Kidney (tissue), 14 donors: Measurements from ENCODE around the gene CHD5. TPM values are rescaled to one million over a fixed set of nuclear protein-coding genes. Genes with fewer than 3 reads are reported as not detected.

Experiments used
- DNase-seq, 5 donors: peaks; one replicate each; pipeline ENCODE4 v3.0.0-alpha.2; 2013 to 2020
- FAIRE-seq: peaks from 2 replicates; lab custom pipeline; 2012; peaks lifted over from hg19 to GRCh38; lab: Jason Lieb, UNC
- H3K27ac ChIP-seq, 2 donors: one replicate each; pipeline ENCODE4 v1.7.0; 2013; ENCODE audit warnings: low read depth in 2 of 2, low read length in 2 of 2, inconsistent platforms in 1 of 2
- H3K27me3 ChIP-seq: one replicate; pipeline ENCODE4 v1.7.1; 2013; ENCODE audit warnings: low read length, inconsistent platforms; ENCODE audit not compliant: control insufficient read depth, insufficient read depth
- H3K36me3 ChIP-seq, 3 donors: one replicate each; pipeline versions ENCODE4 v1.7.0 to v1.7.1; 2013; ENCODE audit warnings: low read length in 3 of 3, control low read depth in 1 of 3, inconsistent platforms in 1 of 3; ENCODE audit not compliant: insufficient read depth in 3 of 3, control insufficient read depth in 2 of 3
- H3K4me1 ChIP-seq, 3 donors: one replicate each; pipeline versions ENCODE4 v1.7.0 to v1.7.1; 2013; ENCODE audit warnings: low read length in 3 of 3, inconsistent platforms in 1 of 3, low read depth in 1 of 3; ENCODE audit not compliant: control insufficient read depth in 2 of 3, insufficient read depth in 2 of 3
- H3K4me3 ChIP-seq, 3 donors: one replicate each; pipeline versions ENCODE4 v1.7.0 to v1.8.1; 2013; ENCODE audit warnings: low read length in 3 of 3, control low read depth in 1 of 3, inconsistent platforms in 1 of 3
- H3K9ac ChIP-seq, 3 donors: one replicate each; pipeline versions ENCODE4 v1.7.0 to v1.7.1; 2013; ENCODE audit warnings: low read length in 3 of 3, control low read depth in 1 of 3, inconsistent platforms in 1 of 3
- H3K9me3 ChIP-seq, 3 donors: one replicate each; pipeline versions ENCODE4 v1.7.0 to v1.7.1; 2013; ENCODE audit warnings: low read length in 3 of 3, control low read depth in 1 of 3, inconsistent platforms in 1 of 3; ENCODE audit not compliant: control insufficient read depth in 2 of 3, insufficient read depth in 1 of 3
- CTCF ChIP-seq: IDR thresholded peaks from 3 replicates; pipeline ENCODE4 v1.5.1; 2012; ENCODE audit warnings: mild to moderate bottlenecking, moderate library complexity, borderline replicate concordance; ENCODE audit not compliant: insufficient read depth; ENCODE audit errors: extremely low read depth
- intact Hi-C: fragments of 100-400 bp; cut with DNase I; formaldehyde crosslinking; loops from one replicate; pipeline ENCODE4 v1.11.1; 2022
- polyA plus RNA-seq: library from polyadenylated mRNA; stranded (reverse); fragments of 350-450 nt; fragmentation: Illumina TruSeq; extraction: RNeasy Lipid Tissue Mini Kit (QIAGEN cat#74804); gene quantifications from one replicate; pipeline ENCODE4 v1.2.3, GENCODE V29; 2014; ENCODE audit warnings: low read depth, low replicate concordance; ENCODE audit not compliant: insufficient read depth
- total RNA-seq: library from RNA; stranded (reverse); fragmentation: NEBNext Ultra II Directional; extraction: Animal tissue kit (Norgen Biotek cat#: 25700); gene quantifications from one replicate; pipeline ENCODE4 v1.2.1, GENCODE V29; 2021
- donor health status: control.
- donor health status: control.
- donor health status: control.
- donor health status: control.
- donor health status: control.
- donor health status: DM: yes; HTN: yes; CAD: no.
- donor health status: Normal renal cell carcinoma (clear cell type).

Gene CHD5
- total and polyA plus RNA-seq, 2 donors from 2014 or later = 0.54 to 0.85 TPM

- DNase-seq (peak in 1 of 5 donors; percentile 34), FAIRE-seq (no peak)
- intact Hi-C loops = no loop called here
- Histone ChIP-seq H3K4me1 (no peaks in the 10 kb centered on the region), H3K36me3 (no peaks in the 10 kb centered on the region), H3K27ac (no peak overlapping the region), H3K4me3 (no peak overlapping the region), H3K9ac (no peak overlapping the region), H3K9me3 (peaks cover 0 to 7% (median 0%) of the 10 kb centered on the region in 3 donors), H3K27me3 (no peaks in the 10 kb centered on the region)
- no peak for TF ChIP-seq CTCF
Measured at GRCh38 chr1:6111991-6112689, 68.0 kb downstream of the CHD5 start.

GRCh38 chr1:6111571-6111970 lies 68.5 kb downstream of the CHD5 start:
- DNase-seq (peak in 1 of 5 donors; percentile 66), FAIRE-seq (no peak)
- Histone ChIP-seq H3K4me3 (no peak overlapping the region), H3K27ac (no peak overlapping the region), H3K9me3 (peaks cover 0 to 6% (median 0%) of the 10 kb centered on the region in 3 donors), H3K36me3 (no peaks in the 10 kb centered on the region), H3K27me3 (no peaks in the 10 kb centered on the region), H3K4me1 (no peaks in the 10 kb centered on the region), H3K9ac (no peak overlapping the region)
- no peak for TF ChIP-seq CTCF
- intact Hi-C loops = no loop called here

GRCh38 chr1:6110326-6110725 lies 69.8 kb downstream of the CHD5 start:
- H3K27me3 ChIP-seq = no peaks in the 10 kb centered on the region
- no peak overlapping the region for H3K27ac ChIP-seq
- no peak overlapping the region for H3K9ac ChIP-seq
- no peak overlapping the region for H3K4me3 ChIP-seq
- FAIRE-seq = no peak
- no peaks in the 10 kb centered on the region for H3K36me3 ChIP-seq
- peak in 1 of 5 donors; percentile 46 for DNase-seq
- H3K4me1 ChIP-seq = no peaks in the 10 kb centered on the region
- intact Hi-C loops = no loop called here
- peaks cover 0 to 3% (median 0%) of the 10 kb centered on the region in 3 donors for H3K9me3 ChIP-seq
- no peak for TF ChIP-seq CTCF
